Measurements from ENCODE around the gene MMP14. TPM values are rescaled to one million over a fixed set of nuclear protein-coding genes. Genes with fewer than 3 reads are reported as not detected.

The MMP14 gene
- total and polyA plus RNA-seq, 2 of the 13 experiments (the other 11 are each of a cell fraction or from before 2014, with no cell fraction given): 5.2 to 9.8 TPM

DNA sequence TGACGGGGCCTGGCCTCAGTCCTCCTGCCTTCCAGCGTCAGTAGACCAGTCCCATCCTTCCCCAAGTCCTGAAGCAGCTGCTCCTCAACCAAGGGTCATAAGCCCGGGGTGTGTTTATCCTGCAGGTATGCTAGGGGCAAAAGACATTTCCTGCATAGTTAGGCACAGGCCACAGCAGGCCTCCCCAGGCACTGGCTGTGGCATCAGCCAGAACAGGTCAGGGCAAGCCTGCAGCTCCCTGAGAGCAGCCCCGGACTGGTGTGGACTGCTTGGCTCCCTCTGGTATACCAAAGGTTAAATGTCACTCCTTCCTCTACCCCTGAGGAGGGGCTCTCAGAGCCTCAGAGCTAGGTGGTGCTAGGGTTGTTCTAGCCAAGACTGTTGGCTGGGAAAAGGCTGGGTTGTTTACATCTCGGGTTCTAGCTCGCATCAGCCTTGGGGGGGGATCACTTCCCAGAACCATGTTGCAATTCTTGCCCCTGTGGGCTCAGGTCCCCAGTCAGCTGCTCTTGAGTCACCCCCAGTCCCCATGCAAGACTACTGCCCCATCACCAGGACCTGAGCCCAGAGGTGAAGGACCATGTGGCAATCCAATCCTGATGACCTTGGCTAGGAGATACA lies 2.9 kb downstream of the MMP14 start (continued):
- TF ChIP-seq, protein P1, sequence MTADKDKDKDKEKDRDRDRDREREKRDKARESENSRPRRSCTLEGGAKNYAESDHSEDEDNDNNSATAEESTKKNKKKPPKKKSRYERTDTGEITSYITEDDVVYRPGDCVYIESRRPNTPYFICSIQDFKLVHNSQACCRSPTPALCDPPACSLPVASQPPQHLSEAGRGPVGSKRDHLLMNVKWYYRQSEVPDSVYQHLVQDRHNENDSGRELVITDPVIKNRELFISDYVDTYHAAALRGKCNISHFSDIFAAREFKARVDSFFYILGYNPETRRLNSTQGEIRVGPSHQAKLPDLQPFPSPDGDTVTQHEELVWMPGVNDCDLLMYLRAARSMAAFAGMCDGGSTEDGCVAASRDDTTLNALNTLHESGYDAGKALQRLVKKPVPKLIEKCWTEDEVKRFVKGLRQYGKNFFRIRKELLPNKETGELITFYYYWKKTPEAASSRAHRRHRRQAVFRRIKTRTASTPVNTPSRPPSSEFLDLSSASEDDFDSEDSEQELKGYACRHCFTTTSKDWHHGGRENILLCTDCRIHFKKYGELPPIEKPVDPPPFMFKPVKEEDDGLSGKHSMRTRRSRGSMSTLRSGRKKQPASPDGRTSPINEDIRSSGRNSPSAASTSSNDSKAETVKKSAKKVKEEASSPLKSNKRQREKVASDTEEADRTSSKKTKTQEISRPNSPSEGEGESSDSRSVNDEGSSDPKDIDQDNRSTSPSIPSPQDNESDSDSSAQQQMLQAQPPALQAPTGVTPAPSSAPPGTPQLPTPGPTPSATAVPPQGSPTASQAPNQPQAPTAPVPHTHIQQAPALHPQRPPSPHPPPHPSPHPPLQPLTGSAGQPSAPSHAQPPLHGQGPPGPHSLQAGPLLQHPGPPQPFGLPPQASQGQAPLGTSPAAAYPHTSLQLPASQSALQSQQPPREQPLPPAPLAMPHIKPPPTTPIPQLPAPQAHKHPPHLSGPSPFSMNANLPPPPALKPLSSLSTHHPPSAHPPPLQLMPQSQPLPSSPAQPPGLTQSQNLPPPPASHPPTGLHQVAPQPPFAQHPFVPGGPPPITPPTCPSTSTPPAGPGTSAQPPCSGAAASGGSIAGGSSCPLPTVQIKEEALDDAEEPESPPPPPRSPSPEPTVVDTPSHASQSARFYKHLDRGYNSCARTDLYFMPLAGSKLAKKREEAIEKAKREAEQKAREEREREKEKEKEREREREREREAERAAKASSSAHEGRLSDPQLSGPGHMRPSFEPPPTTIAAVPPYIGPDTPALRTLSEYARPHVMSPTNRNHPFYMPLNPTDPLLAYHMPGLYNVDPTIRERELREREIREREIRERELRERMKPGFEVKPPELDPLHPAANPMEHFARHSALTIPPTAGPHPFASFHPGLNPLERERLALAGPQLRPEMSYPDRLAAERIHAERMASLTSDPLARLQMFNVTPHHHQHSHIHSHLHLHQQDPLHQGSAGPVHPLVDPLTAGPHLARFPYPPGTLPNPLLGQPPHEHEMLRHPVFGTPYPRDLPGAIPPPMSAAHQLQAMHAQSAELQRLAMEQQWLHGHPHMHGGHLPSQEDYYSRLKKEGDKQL (CRISPR knock-in tag; IDR thresholded peaks at IDR 0.05; ENCODE audit: low read depth): no peak
- TF ChIP-seq KDM5B (CRISPR knock-in tag; IDR thresholded peaks at IDR 0.05; ENCODE audit: borderline replicate concordance): no peak
- no peak for TF ChIP-seq NFE2L2 (IDR thresholded peaks at IDR 0.05; ENCODE audit: low read length)
- no peak for TF ChIP-seq BHLHE40 (IDR thresholded peaks at IDR 0.05; ENCODE audit: low read length)
- no peak for TF ChIP-seq TOPORS (CRISPR knock-in tag; IDR thresholded peaks at IDR 0.05)
- no peak for TF ChIP-seq POLR2G (IDR thresholded peaks at IDR 0.05; ENCODE audit: low read depth, low read length)
- TF ChIP-seq ZKSCAN5 (CRISPR knock-in tag; IDR thresholded peaks at IDR 0.05): 0 out of 2 replicates have a peak, but pooled peaks have one; percentile 48
- no peak for TF ChIP-seq KDM2A (CRISPR knock-in tag; IDR thresholded peaks at IDR 0.05; ENCODE audit: borderline replicate concordance, low read depth)
- no peak for TF ChIP-seq RNF2 (conservative IDR thresholded peaks at IDR 0.05; ENCODE audit: low read depth)
- TF ChIP-seq RBFOX2 (IDR thresholded peaks at IDR 0.05; ENCODE audit: low read depth, low read length): no peak
- TF ChIP-seq NFYC (CRISPR knock-in tag; IDR thresholded peaks at IDR 0.05): no peak
- no peak for TF ChIP-seq SMARCC2 (IDR thresholded peaks at IDR 0.05)
- no peak for TF ChIP-seq SP2 (CRISPR knock-in tag; IDR thresholded peaks at IDR 0.05)
- no peak for TF ChIP-seq SP1 (IDR thresholded peaks at IDR 0.05)
- TF ChIP-seq SP1 (CRISPR knock-in tag; IDR thresholded peaks at IDR 0.05): 0 out of 2 replicates have a peak, but pooled peaks have one; percentile 21
- TF ChIP-seq, protein P2, sequence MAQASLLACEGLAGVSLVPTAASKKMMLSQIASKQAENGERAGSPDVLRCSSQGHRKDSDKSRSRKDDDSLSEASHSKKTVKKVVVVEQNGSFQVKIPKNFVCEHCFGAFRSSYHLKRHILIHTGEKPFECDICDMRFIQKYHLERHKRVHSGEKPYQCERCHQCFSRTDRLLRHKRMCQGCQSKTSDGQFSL (CRISPR knock-in tag; IDR thresholded peaks at IDR 0.05): peak; percentile 59; the same call in 1 of the 2 replicates
- TF ChIP-seq ZNF772 (CRISPR knock-in tag; IDR thresholded peaks at IDR 0.05): no peak
- TF ChIP-seq, protein P3, sequence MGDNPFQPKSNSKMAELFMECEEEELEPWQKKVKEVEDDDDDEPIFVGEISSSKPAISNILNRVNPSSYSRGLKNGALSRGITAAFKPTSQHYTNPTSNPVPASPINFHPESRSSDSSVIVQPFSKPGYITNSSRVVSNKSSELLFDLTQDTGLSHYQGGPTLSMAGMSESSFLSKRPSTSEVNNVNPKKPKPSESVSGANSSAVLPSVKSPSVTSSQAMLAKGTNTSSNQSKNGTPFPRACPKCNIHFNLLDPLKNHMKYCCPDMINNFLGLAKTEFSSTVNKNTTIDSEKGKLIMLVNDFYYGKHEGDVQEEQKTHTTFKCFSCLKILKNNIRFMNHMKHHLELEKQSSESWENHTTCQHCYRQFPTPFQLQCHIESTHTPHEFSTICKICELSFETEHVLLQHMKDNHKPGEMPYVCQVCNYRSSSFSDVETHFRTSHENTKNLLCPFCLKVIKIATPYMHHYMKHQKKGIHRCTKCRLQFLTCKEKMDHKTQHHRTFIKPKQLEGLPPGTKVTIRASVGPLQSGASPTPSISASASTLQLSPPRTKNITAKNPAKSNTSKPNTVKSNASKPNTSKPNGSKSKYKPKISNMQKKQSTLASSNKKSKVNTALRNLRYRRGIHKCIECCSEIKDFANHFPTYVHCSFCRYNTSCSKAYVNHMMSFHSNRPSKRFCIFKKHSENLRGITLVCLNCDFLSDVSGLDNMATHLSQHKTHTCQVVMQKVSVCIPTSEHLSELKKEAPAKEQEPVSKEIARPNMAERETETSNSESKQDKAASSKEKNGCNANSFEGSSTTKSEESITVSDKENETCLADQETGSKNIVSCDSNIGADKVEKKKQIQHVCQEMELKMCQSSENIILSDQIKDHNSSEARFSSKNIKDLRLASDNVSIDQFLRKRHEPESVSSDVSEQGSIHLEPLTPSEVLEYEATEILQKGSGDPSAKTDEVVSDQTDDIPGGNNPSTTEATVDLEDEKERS (CRISPR knock-in tag; IDR thresholded peaks at IDR 0.05): 0 out of 2 replicates have a peak, but pooled peaks have one; percentile 34
- TF ChIP-seq, protein P4, sequence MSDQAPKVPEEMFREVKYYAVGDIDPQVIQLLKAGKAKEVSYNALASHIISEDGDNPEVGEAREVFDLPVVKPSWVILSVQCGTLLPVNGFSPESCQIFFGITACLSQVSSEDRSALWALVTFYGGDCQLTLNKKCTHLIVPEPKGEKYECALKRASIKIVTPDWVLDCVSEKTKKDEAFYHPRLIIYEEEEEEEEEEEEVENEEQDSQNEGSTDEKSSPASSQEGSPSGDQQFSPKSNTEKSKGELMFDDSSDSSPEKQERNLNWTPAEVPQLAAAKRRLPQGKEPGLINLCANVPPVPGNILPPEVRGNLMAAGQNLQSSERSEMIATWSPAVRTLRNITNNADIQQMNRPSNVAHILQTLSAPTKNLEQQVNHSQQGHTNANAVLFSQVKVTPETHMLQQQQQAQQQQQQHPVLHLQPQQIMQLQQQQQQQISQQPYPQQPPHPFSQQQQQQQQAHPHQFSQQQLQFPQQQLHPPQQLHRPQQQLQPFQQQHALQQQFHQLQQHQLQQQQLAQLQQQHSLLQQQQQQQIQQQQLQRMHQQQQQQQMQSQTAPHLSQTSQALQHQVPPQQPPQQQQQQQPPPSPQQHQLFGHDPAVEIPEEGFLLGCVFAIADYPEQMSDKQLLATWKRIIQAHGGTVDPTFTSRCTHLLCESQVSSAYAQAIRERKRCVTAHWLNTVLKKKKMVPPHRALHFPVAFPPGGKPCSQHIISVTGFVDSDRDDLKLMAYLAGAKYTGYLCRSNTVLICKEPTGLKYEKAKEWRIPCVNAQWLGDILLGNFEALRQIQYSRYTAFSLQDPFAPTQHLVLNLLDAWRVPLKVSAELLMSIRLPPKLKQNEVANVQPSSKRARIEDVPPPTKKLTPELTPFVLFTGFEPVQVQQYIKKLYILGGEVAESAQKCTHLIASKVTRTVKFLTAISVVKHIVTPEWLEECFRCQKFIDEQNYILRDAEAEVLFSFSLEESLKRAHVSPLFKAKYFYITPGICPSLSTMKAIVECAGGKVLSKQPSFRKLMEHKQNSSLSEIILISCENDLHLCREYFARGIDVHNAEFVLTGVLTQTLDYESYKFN (CRISPR knock-in tag; conservative IDR thresholded peaks at IDR 0.05): no peak
